ENCODE data around the gene SFSWAP. TPM values are rescaled to one million over a fixed set of nuclear protein-coding genes. Genes with fewer than 3 reads are reported as not detected.

Gene SFSWAP
- polyA plus RNA-seq, 3 donors = 38.9 to 42.7 (median 39.5) TPM

DNA sequence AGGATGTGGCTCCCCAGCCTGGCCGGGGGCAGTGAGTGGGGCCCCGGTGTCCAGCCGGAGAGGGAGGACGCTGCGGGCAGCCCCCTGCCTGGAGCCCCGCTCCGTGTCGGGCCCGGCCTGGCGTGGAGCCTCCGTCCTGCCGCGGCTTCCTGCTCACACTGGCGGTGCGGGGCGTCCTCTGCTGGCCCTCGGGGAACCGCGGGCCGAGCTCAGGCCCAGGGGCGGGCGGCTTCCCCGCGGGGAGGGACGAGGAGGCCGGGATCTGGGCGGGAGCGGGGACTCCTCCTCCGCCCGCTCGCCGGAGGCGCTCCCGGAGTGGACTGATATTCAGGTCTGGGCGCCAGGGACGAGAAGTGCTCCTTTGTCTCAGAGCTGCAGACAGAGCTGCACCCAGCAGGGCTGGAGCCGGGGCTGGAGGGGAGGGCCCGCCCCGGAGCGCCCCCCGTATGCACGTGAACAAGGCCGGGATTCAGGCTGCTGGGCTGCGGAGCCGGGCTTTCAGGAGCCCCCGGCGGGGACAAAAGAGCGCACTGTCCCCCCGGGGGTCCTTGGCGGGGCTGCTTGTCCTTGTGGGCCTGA lies 119.5 kb downstream of the SFSWAP start:
- DNase-seq (ENCODE audit: low read depth in 3 of 3, low spot score in 2 of 3) = peak in 2 of 3 donors; percentile 55 to 62

DNA sequence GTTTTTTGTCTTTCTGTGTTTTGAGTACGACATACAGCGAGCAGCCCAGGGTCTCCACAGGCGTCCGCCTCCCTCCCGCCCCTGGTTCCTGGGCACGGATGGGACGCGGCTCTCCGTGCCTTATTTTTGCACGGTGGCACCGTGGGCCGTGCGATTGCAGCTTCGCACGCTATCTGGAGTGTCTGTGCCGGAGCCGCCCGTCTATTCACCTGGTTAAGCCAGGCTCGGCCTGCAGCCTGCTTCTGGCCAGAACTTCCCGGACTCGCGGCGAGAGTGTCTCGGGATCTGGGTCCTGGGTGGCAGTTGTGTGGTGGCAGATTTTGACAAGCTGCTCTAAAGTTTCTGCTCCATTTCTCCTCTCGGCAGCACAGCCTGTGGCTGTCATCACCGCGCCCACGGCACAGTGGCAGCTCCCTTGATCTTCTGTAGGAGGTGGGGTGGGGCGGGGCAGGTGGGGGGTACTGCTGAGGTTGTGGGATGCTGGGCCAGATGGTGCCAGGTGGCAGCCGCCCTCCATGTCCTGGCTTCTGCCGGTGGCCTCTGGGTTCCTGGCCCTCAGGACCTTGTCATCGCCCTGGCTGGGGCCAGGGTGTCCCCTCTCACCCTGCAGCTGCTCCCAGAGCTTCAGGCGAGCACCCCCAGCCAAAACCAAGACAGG lies 120.2 kb downstream of the SFSWAP start:
- no peak for DNase-seq (ENCODE audit: low read depth in 3 of 3, low spot score in 2 of 3)

DNA sequence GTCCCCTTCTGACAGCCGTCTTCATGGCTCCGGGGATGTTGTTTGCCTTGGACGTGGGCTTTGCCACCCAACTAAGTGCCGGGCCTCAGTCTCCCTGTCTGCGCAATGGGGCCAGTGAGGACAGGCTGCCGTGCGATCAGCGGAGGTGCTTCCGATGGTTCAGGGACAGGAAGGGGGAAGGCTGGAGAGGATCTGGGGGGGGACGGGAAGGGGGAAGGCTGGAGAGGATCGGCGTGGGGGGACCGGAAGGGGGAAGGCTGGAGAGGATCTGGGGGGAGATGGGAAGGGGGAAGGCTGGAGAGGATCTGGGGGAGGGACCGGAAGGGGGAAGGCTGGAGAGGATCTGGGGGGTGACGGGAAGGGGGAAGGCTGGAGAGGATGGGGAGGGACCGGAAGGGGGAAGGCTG lies 120.7 kb downstream of the SFSWAP start:
- no peak for DNase-seq (ENCODE audit: low read depth in 3 of 3, low spot score in 2 of 3)

DNA sequence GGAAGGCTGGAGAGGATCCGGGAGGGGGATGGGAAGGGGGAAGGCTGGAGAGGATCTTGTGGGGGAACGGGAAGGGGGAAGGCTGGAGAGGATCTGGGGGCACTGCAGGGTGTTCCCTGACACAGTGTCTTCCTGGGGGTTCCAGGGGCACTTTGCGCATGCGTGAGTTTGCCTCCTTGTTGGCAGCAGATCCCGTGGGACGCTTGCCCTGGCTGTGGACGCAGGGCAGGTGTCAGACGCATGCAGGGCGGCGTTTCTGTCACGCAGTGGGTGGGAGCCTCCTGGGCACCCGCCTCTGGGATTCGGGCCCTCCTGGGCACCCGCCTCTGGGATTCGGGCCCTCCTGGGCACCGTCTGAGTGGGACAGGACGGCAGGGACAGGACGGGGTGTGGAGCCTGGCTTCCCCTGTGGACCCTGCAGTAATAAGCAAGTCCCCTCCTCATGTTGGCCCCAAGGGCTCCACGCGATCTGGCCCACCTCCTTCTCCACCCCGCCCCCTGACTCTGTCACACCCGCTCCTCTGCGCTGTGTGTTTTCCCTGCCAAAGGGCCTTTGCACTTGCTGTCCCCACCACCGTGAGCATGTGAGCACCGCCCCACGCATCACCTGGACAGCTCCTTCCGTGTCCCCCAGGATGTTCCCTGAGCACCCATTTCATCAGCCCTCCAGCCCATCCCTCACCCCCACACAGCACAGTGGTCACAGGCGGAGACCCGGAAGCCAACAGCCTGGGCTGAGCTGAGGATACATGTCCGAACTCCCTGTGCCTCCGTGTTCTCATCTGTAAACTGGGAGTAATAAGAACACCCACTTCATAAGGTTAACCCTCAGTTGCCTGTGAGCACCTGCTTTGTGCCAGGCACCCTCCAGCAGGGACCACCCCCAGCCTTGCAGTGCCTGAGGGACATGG lies 121.7 kb downstream of the SFSWAP start:
- DNase-seq (ENCODE audit: low read depth in 3 of 3, low spot score in 2 of 3) = no peak

DNA sequence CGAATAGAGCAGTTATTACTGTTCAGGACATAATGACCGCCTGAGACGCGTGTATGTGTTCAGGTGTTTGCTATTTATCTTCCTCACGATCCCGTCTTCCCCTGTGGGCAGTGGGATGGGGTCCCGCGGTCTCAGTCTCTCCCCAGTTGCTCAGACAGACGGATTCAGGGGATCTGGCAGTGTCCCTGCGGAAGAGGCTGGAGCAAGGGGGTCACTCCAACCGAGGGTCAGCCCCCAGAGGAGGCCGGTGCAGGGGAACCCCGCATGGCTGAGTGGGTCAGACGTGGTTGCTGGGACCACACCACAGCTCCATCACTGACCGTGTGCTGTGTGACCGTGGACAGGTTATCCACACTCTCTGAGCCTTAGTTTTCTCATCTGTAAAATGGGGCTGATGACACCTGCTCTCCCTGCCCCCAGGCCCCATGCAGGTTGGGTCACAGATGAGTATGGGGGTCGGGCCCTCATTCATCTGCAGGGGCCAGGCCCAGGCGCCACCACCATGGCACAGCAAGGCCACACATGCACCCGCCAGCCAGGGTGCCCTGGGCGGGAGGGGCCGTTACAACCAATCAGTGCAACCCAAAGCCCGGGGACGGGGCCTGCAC lies 122.5 kb downstream of the SFSWAP start:
- no peak for DNase-seq (ENCODE audit: low read depth in 3 of 3, low spot score in 2 of 3)

DNA sequence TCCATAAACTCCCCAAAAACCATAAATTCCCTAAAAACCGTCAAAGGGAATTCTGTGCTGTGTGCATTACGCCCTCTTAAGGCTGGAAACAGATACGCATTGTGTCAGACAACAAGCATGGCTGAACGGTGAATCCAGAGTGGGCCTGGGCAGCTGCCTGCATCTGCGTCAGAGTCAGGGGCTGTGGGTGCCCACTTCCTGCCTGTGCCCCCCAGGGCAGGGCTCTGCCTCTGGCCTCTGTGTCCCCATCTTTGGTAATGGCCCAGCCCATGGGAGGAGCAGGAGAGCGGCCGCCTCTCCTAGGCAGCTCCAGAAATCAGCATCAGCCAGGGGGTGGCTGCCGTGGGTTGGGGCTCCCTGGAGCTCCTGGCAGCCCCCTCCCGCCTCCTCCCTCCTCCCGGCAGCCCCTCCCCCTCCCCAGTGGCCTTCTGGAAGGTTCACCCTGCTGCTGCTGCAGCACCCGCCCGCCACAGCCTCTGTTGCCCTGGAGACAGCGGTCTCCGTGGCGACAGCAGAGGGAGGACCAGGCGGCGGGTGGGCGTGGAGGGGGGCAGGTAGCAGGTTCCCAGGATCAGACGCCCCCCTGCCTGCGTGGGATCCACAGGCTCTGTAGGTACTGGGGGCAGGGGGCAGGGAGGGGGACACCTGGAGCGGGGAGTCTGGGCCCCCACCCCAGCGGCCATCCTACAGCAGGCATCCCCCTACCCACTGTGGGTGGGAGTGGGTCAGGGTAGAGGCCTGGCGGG lies 123.2 kb downstream of the SFSWAP start:
- no peak for DNase-seq (ENCODE audit: low read depth in 3 of 3, low spot score in 2 of 3)

DNA sequence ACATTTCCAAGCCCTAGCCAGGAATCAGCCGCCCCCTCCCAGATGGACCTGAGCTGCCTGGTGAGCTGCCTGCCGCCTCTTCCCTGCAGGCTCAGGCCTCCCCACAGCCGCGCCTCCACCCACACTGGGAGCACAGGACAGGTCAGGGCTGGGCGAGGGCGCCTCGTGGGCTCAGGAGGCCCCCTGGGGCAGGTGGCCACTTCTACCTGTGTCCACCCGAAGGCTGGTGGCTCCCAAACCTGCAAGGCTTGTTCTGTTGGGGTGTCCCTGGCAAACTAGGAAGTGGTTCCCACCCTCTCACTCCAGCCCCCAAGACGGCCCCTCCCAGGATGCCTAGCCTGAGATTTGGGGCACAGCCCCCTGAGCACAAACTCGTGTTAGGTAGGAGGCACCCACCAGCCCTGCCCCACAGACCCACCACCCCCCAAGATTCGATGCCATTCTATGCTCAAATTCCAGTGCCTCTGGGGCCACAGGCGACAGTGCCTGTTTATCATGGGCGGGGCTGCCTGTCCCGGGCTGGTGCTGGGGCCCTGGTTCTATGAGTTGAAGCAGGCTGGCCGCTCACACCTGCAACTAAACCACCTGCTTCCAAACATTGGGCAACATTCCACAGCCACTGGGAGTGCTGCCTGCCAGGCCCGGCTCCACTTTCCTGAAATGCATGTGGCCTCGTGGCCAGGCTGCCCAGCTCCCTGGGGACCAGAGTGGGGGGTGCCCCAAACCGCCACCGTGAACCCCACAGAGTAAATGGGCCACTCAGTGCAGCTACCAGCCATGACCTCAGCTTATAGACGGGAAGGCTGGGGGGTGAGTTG lies 124.1 kb downstream of the SFSWAP start:
- DNase-seq (ENCODE audit: low read depth in 3 of 3, low spot score in 2 of 3) = no peak

DNA sequence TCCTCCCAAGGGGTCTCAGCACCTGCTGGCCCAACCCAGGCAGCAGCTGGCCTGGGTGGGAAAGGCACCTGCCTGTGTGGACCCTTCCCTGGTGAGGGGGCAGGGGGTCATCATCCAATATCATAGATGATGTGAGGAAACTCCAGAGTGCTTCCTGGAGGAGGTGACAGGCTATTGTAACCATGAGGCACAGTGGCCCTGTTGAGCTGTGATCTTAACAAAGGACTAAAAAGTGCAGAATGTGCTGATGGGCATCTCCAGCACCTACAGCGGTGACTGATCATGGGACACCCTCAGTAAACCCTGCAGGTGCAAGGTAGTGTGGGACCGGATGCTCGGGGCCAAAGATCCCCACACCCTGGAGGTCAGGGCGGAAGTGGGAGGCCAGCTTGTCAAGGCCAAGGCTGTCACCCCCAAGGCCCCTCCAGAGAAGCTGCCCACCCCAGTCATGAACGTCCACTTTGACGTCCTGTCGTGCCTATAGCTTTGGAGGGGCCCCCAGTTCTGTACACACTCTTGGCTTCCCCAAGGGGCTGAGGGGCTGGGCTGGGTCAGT lies 124.8 kb downstream of the SFSWAP start:
- no peak for DNase-seq (ENCODE audit: low read depth in 3 of 3, low spot score in 2 of 3)

DNA sequence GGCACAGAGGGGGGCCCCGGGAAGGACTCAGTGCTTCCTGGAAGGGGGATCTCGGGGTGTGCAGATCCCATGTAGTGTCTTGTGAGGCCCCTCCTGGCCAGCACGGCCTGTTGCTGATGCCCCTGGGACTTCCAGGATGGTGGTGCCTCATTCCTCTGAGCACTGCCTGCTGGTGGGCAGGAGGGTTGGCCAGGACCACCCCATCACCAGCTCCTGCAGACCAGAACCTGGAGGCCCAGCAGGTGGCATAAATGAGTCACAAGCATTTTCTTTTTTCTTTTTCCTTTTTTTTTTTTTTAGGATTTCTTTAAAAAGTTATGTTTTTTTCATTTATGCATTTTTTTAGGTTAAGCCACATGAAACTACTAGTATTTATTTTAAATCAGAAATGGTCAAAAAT lies 125.3 kb downstream of the SFSWAP start:
- no peak for DNase-seq (ENCODE audit: low read depth in 3 of 3, low spot score in 2 of 3)

DNA sequence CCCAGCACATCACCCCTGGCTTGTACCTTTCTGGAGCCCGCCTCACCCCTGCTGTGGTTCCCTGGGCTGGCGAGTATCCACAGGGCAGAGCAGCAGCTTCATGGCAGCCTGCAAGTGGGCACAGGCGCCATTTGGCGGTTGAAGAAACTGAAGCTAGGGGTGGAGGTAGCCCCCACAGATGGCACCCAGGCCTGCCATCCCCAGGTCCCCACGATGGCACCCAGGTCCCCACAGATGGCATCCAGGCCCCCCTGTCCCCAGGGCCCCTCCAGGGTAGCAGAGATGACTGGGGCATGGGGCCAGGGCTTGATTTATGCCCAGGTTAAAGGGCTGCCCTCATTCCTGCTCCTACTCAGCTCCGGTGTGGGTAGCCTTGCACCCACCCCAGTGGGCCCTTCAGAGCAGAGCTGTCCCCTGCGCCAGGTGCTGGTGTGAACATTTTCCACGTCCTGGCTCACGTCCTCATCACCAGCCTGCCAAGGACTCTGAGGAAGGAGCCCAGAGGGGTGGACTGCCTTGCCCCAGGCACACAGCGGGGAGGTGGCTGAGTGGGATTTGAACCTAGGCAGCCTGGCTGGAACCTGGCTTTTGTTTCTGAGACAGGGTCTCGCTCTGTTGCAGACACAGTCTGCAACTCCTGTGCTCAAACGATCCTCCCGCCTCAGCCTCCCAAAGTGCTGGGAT lies 126.0 kb downstream of the SFSWAP start:
- no peak for DNase-seq (ENCODE audit: low read depth in 3 of 3, low spot score in 2 of 3)

DNA sequence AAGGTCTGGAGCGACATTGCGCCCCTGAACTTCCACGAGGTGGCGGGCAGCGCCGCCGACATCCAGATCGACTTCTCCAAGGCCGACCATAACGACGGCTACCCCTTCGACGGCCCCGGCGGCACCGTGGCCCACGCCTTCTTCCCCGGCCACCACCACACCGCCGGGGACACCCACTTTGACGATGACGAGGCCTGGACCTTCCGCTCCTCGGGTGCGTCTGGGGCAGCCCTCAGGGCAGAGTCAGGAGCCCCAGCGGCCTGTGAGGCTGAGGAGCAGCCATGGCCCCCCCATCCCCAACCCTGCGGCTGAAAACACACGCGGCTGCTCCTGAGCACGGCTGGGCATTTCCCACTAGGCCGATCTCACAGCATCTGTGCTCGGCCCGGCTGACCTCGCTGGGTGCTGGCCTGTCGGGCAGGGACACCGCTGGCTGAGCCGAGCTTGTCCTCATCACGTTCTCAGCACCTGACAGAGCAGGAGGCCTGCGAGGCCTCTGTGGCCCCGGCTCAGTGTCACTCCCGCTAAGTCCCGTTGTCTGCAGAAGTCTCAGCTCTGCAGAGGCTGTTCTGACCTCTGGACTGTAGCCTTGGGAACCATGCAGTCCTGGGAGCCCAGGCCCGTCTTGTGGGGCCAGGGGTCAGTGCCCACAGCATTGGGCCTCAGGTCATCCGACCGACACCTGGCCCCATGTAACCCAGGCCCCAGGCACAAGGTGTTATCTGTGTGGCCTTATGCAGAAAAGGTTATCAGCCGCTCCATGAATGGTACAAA lies 129.9 kb downstream of the SFSWAP start:
- no peak for DNase-seq (ENCODE audit: low read depth in 3 of 3, low spot score in 2 of 3)

DNA sequence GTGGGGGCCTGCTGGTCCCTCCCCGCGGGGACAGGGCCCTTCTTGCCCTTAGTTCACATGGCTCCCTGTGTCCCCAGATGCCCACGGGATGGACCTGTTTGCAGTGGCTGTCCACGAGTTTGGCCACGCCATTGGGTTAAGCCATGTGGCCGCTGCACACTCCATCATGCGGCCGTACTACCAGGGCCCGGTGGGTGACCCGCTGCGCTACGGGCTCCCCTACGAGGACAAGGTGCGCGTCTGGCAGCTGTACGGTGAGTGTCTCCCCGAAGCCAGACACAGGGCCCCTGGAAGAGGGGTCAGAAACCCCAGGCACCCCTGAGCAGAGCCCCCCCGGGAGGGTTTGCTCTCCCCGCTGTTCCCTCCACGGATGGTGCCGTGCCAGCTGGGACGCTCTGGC lies 130.7 kb downstream of the SFSWAP start:
- DNase-seq (ENCODE audit: low read depth in 3 of 3, low spot score in 2 of 3) = no peak

DNA sequence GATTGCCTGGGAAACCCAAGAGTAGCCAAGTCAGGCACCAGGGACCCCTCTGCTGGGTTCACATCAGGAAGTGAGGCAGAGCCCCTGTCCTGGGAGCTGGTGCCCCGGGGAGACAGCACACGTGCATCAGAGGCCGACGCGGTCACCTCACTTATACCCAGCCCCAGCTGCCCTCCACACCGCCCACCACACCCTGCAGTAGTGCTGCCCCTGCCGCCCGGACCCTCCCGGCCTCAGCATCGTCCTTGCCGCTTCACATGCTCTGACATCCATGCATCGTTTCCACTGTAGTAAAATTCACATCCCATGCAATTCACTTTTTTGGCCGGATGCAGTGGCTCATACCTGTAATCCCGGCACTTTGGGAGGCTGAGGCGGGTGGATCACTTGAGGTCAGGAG lies 131.3 kb downstream of the SFSWAP start:
- no peak for DNase-seq (ENCODE audit: low read depth in 3 of 3, low spot score in 2 of 3)

DNA sequence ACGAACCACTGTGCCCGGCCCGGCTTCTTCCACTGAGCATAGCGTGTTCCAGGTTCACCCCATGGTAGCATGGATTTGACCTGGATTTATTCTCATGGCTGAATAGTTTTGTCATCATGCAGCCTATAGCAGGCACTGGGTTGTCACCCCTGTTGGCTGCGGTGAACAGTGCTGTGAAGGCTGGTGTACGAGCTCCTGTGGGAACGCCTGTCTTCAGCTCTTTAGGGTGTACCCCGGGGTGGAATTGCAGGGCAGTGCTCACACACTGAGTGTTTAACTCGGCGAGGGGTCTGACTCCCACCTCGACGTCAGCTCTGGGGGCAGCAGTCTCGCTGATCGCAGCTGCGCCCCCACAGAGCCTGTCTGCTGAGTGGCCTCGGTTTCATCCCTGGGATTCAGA lies 132.6 kb downstream of the SFSWAP start:
- no peak for DNase-seq (ENCODE audit: low read depth in 3 of 3, low spot score in 2 of 3)

DNA sequence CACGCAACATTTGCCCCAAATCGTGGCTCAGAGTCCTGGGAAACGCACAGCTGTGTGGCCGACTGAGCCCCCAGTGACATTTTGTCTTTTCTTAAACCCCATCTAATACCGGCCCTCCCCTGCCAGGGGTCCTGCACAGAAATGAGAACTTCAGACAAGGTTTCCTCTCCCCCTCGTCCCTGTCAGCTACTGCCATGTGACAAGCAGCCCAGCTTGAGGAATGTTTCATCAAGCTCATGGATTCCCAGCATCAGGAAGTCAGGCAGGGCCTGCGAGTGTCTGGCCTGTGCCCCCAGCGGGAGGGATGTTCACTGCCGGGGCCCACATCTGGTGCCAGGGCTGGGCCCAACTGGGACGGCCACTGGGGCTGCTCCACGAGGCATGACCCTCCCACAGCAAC lies 133.2 kb downstream of the SFSWAP start:
- no peak for DNase-seq (ENCODE audit: low read depth in 3 of 3, low spot score in 2 of 3)

DNA sequence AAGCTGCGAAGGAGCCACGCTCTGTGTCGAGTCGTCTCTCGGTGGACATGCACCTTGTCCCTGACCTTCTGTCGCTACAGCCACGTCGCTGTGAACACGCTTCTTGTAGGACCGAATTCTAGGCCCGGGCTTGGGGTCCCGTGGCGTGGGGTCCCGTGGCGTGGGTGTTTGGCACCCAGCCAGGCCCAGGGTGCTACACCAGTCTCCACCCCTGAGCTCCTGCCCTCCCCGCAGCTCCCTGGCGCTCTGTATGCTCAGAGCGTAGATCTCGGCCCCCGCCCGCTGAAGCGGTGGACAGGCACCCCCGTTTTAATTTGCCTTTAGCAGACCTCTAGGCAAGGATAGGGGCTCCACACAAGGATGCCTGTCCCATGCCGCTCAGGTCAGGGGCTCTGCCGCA lies 133.8 kb downstream of the SFSWAP start:
- no peak for DNase-seq (ENCODE audit: low read depth in 3 of 3, low spot score in 2 of 3)

DNA sequence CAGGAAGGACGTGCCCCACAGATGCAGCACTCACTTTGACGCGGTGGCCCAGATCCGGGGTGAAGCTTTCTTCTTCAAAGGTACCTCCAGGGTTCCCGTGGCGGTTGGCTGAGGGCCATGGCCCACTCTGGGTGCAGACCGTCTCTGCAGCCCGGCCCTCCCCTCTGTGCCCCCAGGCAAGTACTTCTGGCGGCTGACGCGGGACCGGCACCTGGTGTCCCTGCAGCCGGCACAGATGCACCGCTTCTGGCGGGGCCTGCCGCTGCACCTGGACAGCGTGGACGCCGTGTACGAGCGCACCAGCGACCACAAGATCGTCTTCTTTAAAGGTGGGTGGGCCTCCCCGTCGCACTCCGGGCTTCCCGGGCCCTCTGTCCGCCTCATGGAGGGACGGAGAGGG lies 134.2 kb downstream of the SFSWAP start:
- DNase-seq (ENCODE audit: low read depth in 3 of 3, low spot score in 2 of 3) = no peak

DNA sequence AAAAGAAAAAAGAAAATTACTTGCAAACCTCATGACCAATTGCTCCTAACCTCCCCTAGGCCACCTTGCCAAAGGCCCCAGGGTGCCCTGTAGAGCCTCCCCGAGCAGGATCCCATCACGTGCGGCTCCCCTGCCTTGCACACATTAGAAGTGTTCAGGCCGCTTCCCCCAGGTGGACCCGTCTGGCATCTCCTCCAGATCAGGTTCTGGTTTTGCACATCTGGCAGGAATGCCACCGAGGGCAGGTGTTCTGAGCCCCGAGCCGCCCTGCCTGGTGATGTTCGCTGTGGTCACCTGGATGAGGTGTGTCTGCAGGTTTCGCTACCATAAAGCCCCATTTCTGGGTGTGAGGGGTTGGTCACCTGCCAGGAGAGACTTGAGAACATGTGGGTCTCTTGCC lies 136.6 kb downstream of the SFSWAP start:
- DNase-seq (ENCODE audit: low read depth in 3 of 3, low spot score in 2 of 3) = no peak

Measured in right renal cortex interstitium (tissue), 3 donors.